ENCODE measurements around the gene AQP7.
"Not testable (repeated sequence)": the region's sequence is repeated elsewhere in the genome, so short reads cannot be mapped to it uniquely, and the experiment has no call there.

The AQP7 gene

DNA sequence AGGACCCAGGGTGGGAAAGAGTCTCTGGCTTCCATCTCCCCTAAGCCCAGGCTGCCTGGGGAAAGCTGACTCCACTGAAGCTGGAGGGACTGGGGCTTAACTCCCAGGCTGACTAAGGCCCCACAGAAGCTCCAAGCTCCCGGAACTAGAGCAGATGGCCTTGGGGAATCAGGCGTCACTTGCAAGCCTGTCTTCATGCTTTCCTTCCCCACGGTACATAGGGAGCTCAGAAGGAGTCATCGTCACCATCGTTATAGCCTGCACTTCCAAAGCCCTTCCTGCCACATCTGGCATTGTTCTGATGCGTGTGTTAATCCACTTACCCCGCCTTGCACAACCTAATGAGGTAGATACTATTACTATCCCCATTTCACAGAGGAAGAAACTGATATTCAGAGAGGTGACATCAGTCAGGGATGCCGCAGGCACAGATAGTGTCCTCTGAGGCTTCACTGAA is 33.5 kb upstream of the AQP7 start:
- no peak for DNase-seq (ENCODE audit: low read depth)
- no peak overlapping the region for H3K4me3 ChIP-seq (ENCODE audit: low read depth, low read length)

DNA sequence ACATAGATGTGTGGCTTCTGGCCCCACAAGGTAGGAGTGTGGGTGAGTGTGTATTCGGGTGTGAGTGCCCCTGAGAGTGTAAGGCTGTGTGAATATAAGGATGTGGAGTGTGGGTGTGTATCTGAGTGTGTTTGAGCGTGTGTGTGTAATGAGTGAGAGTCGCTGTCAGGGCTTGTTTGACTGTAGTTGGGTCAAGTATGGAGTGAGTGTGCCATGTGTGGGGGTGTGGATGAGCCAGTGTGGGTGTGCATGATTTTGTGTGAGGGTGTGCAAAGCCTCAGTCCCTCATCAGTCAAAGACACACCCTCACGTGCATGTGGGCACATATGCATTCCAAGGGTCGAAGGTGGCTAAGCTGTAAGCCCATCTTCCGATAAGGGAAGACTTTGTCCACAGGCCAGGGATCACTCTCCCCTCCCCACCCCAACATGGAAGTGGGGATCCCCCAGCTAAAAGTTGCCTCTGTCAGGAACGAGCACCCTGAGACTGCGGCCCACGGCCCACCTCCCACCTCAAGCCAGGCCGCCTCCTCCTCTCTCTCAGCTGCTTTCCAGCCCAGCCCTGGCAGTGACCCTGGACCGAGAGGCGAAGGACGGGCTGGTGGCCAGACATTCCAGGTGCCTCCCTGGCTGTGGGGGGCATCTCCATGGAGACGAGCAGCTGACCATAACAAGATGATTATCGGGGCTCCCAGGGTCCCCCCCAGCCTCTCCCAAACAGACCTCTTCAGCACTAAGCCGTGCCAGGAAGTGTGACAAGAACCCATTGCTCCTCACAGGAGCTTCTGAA is 32.1 kb upstream of the AQP7 start:
- no peak for DNase-seq (ENCODE audit: low read depth)
- no peak overlapping the region for H3K4me3 ChIP-seq (ENCODE audit: low read depth, low read length)

DNA sequence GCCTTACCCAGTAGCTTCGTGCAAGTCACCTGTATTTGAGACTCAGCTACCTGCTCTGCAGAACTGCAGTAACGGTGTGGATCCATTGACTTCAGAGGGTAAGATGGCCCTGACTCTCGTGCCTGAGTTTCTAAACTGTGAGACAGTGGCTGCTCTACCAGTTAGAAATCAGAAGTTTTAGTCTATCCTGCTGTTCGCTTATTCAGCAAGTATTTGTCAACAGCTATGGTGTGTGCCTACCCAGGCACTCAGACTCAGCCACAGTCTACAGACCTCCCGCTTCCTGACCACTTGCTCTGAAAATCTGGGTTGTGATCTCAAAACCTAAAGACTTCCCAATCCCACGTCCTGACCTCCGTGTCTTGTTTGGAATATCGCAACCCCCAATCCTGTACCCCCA is 31.5 kb upstream of the AQP7 start:
- no peak overlapping the region for H3K4me3 ChIP-seq (ENCODE audit: low read depth, low read length)
- no peak for DNase-seq (ENCODE audit: low read depth)

DNA sequence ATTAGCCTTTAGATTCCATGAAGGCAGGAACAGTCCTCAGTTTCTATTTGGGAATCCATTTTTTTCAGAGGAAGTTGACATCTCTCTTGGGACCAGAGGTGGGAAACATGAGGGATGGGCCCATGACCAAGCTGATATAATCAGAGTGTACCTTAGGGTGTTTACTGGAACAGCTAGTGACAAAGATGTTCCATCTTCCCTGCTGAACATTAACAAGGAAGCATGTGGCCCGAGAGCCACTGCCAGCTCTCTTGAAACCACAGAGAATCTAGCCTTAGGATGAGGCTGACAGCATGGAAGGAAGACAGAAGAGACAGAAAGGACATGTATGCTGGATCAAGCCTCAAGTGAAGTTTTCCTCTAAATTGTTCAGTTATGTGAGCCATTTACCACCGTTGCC is 29.1 kb upstream of the AQP7 start:
- no peak overlapping the region for H3K4me3 ChIP-seq (ENCODE audit: low read depth, low read length)
- DNase-seq (ENCODE audit: low read depth): no peak

DNA sequence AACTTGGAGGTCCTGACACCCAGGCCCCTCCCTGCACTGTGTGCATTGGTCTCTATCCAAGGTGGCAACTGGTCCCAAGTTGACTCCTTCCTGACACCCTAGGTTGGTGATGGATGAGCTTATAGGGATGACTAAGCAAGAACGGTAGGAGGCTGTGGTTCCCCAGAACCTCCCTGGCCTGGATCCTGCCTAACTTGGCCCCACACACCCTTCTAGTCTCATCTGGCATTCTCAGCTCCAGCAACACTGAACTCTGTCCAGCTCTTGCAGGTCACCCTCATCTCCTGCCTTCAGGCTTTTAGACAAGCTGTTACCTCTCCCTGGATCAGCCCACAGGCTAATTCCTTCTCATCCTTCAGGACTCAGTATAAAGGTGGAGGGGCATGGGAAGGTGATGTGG is 28.6 kb upstream of the AQP7 start:
- no peak for DNase-seq (ENCODE audit: low read depth)
- no peak overlapping the region for H3K4me3 ChIP-seq (ENCODE audit: low read depth, low read length)

DNA sequence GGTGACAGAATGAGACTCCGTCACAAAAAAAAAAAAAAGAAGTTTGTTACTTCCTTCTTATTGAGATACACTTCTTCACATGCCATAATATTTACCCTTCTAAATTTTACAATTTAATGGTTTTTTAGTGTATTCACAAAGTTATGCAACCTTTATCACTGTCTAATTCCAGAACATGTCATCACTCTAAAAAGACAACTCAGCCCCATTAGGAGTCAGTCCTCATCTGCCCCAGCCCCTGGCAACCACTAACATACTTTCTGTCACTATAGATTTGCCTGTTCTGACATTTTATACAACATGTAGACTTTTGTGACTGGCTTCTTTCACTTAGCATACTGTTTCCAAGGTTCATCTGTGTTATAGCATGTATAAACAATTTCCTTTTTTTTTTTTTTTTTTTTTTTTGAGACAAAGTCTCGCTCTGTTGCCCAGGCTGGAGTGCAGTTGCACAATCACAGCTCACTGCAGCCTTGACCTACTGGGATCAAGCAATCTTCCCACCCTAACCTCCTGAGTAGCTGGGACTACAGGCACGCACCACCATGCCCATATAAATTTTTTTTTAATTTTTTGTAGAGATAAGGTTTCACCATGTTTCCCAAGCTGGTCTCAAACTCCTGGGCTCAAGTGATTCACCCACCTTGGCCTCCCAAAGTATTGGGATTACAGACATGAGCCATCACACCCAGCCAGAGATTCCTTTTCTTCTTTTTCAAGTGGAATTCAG is 27.1 kb upstream of the AQP7 start:
- no peak overlapping the region for H3K4me3 ChIP-seq (ENCODE audit: low read depth, low read length)
- no peak for DNase-seq (ENCODE audit: low read depth)

DNA sequence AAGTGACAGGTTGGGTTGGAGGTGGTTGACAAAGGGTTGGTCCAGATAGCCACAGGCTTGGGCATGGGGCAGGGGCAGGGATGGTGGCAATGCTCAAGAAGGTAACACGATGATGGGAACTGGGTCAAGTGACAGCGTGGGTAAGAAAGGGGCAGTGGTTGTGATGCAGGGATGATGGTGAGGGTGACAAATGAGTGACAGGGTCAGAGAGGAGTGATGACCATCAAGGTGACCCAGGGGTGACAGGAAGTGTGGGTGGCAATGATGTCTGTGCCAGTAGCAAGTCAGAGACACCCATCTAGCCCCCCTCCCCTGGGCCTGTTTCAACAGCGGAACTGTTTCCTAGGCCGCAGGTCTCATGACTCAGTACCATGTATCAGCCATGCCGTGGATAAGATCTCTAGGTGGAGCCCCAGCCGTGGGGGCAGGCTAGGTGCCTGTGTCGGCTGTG is 24.5 kb upstream of the AQP7 start:
- DNase-seq (ENCODE audit: low read depth): no peak
- H3K4me3 ChIP-seq (ENCODE audit: low read depth, low read length): no peak overlapping the region

DNA sequence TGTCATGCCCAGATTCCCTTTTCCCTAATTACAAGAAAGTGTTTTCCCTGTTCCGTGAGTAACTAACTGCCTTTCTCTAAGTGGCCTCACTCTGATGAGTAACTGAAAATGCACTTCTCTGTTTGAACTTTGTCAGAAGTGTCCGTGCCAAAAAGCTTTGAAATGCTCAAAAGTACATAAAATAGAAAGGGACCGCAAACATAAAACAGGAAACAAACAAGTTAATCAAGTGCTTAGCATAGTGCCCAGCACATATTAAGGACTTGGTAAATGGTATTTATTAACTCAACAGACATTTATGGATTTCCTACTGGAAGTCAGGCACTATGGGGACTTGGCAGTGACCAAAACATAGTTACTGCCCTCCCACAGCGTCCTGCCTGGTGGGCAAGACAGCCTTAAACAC is 22.8 kb upstream of the AQP7 start:
- DNase-seq (ENCODE audit: low read depth): no peak
- no peak overlapping the region for H3K4me3 ChIP-seq (ENCODE audit: low read depth, low read length)

DNA sequence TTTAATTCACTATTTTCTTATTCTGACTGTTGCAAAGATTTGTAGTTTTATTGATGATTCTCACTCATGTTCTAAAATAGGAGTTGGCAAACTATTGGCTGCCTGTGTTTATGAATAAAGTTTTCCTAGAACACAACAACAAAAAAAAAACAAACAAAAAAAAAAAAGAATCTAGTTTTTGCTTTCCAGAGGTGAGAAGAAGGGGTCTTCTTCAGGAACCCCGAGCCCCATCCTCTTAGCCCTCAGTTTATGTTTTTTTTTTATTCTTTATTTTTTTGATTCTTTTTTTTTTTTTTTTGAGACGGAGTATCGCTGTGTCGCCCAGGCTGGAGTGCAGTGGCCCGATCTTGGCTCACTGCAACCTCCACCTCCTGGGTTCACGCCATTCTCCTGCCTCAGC is 22.1 kb upstream of the AQP7 start:
- not testable (repeated sequence) for H3K4me3 ChIP-seq (ENCODE audit: low read depth, low read length); DNase-seq (ENCODE audit: low read depth)

DNA sequence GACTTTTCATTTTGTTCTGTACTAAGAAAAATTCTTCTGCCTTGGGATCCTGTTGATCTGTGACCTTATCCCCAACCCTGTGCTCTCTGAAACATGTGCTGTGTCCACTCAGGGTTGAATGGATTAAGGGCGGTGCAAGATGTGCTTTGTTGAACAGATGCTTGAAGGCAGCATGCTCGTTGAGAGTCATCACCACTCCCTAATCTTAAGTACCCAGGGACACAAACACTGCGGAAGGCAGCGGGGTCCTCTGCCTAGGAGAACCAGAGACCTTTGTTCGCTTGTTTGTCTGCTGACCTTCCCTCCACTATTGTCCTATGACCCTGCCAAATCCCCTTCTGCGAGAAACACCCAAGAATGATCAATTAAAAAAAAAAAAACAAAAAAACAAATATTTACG is 21.7 kb upstream of the AQP7 start:
- H3K4me3 ChIP-seq (ENCODE audit: low read depth, low read length); DNase-seq (ENCODE audit: low read depth): not testable (repeated sequence)

DNA sequence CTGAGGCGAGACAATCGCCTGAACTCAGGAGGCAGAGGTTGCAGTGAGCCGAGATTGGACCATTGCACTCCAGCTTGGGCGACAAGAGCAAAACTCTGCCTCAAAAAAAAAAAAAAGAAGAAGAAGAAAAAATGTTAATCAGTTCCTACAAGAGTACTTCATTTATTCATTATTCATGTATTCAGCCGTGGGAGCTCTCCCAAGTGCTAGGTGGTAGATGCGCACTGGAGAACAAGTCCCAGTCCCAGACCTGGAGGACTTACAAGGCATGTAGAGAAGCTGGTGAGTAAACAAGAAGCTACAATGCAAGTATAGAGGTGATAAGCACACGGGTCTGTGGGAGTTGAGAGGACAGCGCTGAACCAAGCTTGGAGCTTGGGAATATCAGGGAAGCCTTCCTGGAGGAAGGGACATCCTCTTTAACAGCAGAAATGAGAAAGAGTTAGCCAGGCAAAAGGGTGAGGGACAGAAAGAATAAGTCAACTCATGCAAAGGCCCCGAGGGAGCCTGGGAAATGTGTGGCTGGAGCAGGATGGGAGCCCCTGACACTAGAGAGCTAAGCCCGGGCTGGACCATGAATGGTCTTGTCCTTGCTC is 17.4 kb upstream of the AQP7 start:
- H3K4me3 ChIP-seq (ENCODE audit: low read depth, low read length): no peak overlapping the region
- no peak for DNase-seq (ENCODE audit: low read depth)

DNA sequence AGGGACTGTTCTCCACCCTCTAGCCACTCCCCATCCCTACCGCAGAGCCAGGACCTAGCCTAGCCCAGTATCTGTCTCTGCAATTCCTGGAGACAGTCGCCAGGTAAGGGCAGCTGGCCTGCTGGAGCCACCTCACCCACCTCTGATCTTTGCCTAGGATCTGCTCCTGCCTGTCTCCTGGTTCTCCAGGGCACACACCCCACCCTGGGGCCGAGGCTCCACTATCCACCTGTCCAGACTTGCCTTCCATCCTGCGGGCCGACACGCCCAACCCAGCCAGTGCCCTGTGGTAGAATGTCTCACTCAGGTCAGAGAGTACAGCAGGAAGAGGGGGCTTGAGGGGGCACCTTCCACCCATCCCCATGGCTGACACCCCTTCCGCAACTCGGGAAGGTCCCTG is 15.7 kb upstream of the AQP7 start:
- DNase-seq (ENCODE audit: low read depth): no peak
- no peak overlapping the region for H3K4me3 ChIP-seq (ENCODE audit: low read depth, low read length)

DNA sequence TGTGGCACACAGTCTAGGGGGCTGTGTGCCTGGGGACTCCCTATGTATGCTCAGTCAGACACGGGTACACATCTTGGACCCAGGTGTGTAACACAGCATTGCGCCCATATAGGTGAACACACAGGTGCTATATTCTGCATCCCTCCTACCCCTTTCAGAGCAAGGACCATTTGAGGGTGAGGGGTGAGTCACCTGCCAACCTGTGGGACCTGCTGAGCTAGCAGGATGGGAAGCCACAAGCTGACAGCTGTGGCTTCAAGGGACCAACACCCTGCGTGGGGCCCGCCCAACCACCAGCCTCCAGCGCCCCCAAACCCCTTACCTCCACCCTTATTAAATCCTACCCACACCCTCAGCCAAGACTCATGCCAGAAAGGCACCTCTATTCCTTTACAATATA is 14.6 kb upstream of the AQP7 start:
- DNase-seq (ENCODE audit: low read depth): no peak
- no peak overlapping the region for H3K4me3 ChIP-seq (ENCODE audit: low read depth, low read length)

DNA sequence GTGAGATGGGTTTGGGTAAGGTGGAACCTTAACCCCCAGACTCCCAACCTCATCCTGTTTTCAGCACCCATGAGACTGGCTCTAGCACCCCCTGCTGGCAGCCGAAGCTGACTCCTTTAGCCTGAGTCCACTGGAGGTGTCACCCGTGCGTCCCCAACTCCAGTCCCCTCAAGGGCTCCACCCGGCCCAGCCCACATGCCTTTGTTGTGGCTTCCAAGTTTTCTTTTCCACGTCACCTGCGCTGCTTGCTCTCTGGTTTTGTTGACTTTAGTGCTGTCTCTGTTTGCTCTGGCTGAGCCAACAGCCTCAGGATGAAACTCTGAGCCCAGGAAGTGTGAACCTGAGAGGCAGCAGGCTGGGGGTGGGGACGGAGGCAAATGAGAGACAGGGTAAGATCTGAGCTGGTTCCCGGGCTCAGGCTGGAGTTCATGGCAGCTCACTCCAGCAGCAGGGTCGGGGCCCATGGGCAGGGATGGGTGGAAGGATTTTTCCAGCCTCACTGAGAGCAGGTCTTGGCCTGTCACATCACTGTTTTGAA is 13.2 kb upstream of the AQP7 start:
- DNase-seq (ENCODE audit: low read depth): no peak
- H3K4me3 ChIP-seq (ENCODE audit: low read depth, low read length): no peak overlapping the region

DNA sequence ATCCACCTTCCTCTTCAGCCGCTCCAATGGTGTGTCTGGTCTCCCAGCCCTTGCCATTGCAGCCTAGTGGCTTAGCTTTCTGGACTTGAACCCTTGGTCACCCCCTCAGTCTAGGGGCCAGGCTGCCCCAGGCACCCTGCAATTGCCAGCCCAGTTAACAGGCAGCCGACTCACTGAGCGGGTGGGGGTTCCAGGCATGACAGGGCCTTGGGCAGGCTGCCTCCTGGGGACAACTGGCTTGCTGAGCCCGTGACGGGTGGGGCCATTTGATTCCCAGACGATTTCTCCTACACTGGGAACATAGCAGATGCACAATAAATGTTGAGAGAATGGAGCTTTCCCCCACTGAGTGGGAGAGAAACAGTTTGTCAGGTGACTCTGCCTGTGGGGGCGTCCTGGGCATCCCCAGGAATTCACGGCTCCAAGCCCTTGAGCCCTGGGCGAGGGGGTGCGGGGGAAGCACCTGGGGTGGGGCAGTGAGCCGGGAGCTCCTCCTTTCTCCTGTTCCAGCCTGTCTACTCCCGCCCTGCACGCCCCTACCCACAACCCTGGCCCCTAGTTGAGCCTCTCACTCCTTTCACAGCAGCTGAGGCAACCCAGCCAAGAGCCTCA is 12.6 kb upstream of the AQP7 start:
- no peak for DNase-seq (ENCODE audit: low read depth)
- H3K4me3 ChIP-seq (ENCODE audit: low read depth, low read length): no peak overlapping the region

DNA sequence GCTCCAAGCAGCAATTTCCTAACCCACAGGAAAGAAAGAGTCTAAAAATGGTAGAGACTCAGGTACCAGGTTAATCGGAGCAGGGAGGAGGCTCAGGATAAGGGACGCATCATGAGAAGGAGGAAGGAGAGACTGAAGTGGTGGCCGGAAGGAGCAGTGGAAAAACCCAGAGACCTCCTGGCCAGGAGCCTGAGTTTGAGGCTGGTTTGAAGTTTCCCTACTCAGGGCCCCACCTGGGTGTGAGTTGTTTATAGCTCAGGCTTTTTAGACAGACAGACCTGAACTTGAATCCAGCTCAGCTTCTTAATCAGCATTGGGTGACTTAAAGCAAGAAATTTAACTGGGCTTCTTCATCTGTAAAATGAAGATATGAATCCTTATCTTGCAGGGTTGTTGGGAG is 11.9 kb upstream of the AQP7 start:
- DNase-seq (ENCODE audit: low read depth): no peak
- H3K4me3 ChIP-seq (ENCODE audit: low read depth, low read length): no peak overlapping the region

DNA sequence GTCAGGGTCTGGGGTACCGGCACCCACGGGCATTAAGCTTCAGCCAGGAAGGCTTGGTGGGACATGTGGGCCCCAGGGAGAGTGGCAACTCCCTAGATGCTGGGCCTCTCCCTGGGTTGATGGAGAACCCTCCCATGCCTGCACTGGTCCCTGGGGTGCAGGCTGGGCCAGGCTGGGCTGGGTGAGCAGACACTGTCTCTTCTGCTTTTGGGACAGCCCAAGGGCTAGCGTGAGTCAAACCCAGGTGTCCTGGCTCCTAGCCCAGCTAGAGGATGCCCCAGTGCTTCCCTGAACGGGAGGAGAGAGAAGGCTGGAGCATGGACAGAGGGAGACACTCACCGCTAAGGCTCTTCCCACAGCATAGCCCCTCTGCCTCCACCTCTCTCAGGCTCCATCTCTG is 5.7 kb upstream of the AQP7 start:
- DNase-seq (ENCODE audit: low read depth): no peak
- no peak overlapping the region for H3K4me3 ChIP-seq (ENCODE audit: low read depth, low read length)

DNA sequence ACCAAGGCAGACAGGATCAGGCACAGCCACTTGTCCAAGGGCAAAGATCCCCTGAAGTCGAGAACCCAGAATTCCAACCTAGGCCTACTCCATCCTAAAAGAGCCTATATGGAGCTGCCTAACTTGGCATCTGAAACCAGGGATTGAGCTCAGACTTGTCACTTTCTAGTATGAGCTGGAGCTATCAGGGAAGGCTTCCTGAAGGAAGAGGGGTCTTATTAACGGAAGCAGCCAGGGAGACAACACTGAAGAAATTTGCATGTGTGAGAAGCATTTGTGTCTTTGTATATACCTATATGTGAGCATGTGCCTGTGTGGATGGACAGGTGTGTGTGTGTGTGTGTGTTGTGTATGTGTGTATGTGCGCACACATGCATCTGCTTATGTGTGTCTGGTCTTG is 4.7 kb upstream of the AQP7 start:
- no peak overlapping the region for H3K4me3 ChIP-seq (ENCODE audit: low read depth, low read length)
- DNase-seq (ENCODE audit: low read depth): no peak

DNA sequence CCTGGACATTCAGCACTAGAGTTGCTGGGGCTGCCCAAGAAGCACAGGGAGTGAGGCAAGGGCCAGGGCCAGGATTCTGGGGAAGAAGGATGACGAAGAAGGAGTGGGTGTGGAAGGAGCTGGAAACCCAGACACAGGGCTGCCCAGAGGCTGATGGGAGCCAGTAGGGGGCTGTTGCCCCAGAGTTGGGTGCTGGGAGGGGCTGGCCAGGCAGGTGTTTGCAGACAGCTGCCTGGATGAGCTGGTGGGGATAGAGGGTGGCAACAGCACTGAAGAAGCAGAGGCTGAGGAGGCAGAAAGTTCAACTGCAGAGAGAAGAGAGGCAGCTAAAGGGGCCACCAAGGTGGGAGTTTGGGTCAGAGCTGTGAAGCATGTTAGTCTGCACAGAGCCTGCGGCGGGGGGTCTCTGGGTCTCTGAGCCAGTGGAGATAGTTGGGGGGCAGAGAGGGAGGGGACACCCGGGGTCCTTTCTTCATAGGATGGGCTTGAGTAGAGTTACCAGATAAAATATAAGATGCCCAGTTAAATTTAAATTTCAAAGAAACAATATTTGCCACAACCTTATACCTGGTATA is 2.5 kb upstream of the AQP7 start:
- DNase-seq (ENCODE audit: low read depth): no peak
- no peak overlapping the region for H3K4me3 ChIP-seq (ENCODE audit: low read depth, low read length)

Measured in skeletal muscle cell (primary cell).